ENCODE measurements around the gene TENT5C.

DNA sequence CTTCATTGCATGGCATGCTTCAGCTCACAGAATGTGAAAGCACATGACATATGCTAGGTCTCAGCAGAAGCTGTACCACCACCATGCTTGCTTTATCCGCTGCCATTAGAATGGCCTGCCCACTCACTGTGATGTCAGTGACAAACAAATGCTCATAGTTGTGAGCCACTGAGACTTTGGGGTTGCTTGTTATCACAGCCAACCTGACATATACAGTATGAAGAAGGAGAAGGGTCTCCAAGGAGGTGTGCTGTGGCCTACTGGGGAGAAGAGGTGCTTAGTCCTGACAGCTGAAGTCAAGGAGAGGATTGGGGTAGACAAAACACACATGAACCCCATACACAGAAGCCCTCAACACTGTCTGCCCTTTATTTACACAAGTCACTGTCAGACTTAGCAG lies 19.5 kb upstream of the TENT5C start:
- TF ChIP-seq, protein P1, sequence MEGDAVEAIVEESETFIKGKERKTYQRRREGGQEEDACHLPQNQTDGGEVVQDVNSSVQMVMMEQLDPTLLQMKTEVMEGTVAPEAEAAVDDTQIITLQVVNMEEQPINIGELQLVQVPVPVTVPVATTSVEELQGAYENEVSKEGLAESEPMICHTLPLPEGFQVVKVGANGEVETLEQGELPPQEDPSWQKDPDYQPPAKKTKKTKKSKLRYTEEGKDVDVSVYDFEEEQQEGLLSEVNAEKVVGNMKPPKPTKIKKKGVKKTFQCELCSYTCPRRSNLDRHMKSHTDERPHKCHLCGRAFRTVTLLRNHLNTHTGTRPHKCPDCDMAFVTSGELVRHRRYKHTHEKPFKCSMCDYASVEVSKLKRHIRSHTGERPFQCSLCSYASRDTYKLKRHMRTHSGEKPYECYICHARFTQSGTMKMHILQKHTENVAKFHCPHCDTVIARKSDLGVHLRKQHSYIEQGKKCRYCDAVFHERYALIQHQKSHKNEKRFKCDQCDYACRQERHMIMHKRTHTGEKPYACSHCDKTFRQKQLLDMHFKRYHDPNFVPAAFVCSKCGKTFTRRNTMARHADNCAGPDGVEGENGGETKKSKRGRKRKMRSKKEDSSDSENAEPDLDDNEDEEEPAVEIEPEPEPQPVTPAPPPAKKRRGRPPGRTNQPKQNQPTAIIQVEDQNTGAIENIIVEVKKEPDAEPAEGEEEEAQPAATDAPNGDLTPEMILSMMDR (IDR thresholded peaks at IDR 0.05): no peak
- no peak for TF ChIP-seq NR3C1 (CRISPR knock-in tag; conservative IDR thresholded peaks at IDR 0.05; ENCODE audit: low read depth)
- TF ChIP-seq, protein P2, sequence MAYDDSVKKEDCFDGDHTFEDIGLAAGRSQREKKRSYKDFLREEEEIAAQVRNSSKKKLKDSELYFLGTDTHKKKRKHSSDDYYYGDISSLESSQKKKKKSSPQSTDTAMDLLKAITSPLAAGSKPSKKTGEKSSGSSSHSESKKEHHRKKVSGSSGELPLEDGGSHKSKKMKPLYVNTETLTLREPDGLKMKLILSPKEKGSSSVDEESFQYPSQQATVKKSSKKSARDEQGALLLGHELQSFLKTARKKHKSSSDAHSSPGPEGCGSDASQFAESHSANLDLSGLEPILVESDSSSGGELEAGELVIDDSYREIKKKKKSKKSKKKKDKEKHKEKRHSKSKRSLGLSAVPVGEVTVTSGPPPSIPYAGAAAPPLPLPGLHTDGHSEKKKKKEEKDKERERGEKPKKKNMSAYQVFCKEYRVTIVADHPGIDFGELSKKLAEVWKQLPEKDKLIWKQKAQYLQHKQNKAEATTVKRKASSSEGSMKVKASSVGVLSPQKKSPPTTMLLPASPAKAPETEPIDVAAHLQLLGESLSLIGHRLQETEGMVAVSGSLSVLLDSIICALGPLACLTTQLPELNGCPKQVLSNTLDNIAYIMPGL (CRISPR knock-in tag; IDR thresholded peaks at IDR 0.05): no peak
- TF ChIP-seq, protein P3, sequence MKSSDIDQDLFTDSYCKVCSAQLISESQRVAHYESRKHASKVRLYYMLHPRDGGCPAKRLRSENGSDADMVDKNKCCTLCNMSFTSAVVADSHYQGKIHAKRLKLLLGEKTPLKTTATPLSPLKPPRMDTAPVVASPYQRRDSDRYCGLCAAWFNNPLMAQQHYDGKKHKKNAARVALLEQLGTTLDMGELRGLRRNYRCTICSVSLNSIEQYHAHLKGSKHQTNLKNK (CRISPR knock-in tag; IDR thresholded peaks at IDR 0.05): no peak
- TF ChIP-seq, protein P4, sequence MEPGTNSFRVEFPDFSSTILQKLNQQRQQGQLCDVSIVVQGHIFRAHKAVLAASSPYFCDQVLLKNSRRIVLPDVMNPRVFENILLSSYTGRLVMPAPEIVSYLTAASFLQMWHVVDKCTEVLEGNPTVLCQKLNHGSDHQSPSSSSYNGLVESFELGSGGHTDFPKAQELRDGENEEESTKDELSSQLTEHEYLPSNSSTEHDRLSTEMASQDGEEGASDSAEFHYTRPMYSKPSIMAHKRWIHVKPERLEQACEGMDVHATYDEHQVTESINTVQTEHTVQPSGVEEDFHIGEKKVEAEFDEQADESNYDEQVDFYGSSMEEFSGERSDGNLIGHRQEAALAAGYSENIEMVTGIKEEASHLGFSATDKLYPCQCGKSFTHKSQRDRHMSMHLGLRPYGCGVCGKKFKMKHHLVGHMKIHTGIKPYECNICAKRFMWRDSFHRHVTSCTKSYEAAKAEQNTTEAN (CRISPR knock-in tag; IDR thresholded peaks at IDR 0.05): no peak
